Activated CD8-positive, alpha-beta memory T cell treated with anti-CD3 and anti-CD28 coated beads, Interleukin-2, amount 50 U/mL, for 24 hours (primary cell): Measurements from ENCODE around the gene NLRP6.
"Not testable (repeated sequence)": the region's sequence is repeated elsewhere in the genome, so short reads cannot be mapped to it uniquely, and the experiment has no call there.

Source experiments
- DNase-seq: peaks from one replicate; pipeline ENCODE4 v3.0.0-alpha.2; 2020; ENCODE audit errors: extremely low read depth

The NLRP6 gene

GRCh38 chr11:293852-294661 lies 15.8 kb downstream of the NLRP6 start:
- DNase-seq, result no peak

DNA sequence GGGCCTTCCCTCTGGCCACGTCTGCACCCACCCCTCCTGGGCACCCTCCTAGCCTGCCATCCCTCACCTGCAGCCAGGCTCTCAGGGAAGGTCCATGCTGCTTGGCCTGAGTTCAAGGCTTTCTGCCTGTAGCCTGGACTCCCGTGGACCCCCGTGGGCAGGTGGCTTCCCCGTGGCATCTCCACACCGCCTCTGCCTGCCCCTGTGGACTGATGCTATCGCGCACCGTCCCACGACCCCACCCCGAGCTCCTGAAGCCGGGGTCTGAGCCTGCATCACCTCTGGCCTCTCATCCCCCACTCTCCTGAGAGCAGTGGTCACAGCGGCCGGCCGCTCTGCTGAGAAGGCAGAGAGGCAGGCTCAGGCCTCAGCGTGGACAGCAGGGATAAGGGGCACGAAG lies 16.6 kb downstream of the NLRP6 start:
- no peak for DNase-seq

DNA sequence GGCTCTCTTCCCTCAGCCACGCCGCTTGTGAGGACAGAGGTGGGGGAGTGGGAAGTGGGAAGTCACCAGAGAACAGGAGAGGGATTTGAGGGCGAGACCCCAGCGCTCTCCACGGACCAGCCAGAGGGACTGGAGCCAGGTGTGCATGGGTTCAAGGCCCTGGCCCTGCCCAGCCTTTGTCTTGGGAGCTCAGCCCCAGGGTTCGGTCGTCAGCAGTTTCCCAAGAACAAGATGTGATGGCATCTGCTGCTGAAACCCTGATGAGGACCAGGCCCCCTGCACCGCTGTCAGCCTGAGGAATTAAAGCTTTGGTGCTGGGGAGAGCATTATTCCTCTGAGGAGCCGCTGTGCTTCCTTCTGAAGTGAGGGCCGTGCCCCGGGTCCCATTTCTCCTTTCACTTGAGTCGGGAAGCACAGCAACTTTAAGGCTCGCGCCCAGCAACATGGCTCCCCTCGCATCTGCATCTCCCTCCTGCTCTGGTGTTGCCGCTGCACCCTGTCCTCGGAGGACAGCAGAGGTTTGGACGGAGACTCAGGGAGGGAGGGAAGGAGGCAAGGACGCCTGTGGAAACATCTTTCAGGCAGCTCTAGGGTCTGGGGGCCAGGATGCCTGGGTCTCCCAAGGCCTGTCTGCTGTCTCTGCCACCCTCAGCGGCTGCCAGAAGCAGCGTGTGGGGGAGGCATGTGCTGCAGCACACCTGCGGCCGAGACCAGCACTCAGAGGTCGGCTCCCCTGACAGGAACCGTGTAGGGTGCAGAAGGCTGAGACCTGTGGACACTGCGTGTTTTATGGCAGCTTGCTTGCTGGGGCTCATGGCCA lies 17.4 kb downstream of the NLRP6 start:
- DNase-seq, result no peak

GRCh38 chr11:296171-297050 lies 18.2 kb downstream of the NLRP6 start:
- no peak for DNase-seq

DNA sequence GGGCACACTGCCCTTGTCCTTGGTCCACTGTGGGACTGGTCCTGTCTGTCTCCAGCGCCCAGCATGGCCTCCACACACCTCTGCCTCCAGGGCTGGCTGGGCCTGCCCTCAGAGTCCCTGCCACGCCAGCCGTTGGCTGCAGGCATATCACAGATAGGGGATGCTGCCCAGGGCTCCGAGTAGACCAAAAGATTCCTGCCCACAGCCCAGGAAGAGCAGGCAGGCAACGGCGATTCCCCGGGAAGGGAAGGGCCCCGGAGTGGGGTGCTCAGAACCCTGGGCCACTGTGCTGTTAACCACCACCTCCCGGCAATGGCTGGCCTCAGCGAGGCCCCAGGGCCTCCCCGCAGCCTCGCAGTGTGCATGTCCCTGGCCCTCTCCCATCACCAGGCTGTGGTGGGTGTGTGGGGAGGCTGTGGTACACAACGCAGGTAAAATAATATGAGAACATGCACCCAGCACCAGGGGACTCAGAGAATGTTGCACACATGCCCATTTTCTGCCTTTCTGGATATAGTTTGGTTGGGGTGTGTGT lies 18.9 kb downstream of the NLRP6 start:
- DNase-seq, result no peak

DNA sequence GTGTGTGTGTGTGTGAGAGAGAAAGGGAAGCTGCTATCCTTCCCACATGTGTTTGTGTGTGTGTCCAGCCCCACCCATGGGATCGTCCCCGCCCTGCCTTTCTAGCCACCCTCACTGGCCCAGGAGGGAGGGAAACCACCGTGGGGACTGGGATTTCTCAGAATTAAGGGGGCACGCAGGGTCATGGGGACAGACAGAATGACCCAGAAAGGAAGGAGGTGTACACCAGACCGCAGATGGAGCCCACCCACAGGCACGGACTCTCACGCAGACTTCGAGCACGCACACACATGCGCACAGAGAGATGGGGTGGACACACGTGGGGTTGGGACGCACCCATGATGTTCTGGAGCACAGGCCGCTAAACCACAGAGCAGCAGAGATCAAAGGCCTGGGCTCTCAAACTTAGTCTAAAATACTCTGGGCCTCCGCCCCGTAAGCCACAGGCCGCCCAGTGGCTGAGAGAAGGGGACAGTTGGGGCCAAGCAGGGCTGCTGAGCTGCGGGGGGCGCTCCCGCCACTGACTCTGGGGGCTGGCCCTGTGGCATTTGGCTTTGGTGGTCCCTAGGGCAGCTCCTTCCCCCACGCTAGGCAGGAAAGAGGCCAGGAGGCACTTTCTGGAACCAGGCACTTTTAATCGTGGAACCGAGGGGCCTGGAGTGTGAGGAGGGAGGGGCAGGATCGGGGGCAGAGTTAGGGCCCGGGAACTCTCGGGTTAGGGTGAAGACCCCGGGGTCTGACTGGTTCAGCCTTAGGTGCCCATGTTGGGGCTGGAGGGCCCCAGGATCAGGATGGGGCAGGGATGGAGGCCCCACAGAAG lies 19.6 kb downstream of the NLRP6 start:
- no peak for DNase-seq

DNA sequence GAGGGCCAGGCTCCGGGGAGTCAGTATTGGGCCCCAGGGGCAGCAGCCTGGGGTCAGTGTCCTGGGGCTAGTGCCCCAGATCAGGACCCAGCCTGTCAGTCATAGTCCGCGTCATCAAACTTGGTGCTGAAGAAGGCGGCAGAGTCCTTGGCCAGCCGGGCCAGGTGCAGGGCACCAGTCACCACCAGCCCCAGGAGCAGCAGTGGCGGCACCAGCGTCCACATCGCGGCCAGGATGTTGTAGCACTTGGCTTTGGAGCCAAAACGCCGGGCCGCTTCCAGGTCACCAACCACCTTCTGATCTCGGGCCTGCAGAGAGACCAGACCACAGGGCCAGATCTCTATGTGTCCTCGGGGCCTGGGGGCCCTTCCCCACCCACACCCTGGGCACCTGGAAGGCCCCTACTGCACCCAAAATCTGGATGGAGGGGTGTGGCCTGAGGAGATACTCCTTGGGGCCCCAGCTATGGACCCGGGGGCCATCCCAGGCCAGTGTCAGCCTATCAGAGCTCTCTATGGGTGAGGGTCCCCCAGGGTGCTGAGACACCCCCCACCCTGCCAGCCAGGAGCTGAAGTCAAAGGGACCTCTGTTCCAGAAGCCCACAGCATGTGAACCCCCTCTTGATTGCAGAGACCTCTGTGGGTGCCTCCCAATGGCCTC lies 20.3 kb downstream of the NLRP6 start:
- no peak for DNase-seq

DNA sequence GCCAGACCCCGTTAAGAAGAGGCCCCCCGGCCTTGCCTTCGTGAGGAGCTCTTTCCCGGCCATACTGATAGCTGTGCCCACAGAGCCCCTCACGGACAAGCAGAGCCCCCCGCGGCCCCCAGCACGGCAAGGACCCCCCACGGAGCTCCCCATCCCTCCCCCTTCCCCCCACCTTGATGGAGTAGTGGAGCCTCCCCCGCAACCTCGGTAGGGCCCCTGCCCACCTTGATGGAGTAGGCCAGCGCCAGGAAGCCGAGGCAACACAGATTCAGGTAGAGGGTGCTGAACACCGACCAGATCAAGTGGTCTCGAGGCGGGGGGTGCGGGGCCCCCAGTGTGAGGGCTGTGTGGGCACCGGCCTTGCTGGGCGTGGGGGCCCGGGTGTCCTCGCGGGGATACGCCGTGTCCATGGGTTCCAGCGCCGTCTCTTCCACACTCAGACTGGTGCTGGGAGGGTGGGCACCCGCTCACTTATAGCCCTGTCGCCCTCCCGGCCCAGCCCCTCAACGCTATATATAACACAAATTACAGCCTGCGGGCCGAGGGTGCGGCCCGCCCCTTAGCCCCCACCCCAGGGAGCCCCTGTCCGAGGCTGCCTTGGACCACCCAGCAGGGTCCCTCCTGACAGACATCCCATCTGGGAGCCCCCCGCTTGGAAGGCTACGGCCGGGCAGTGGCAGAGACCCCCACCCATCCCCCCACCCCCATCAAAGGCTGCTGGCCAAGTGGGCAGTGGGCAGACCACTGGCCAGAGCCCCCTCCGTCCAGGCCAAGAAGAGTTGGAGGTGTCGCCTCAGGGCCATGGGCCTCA lies 21.1 kb downstream of the NLRP6 start, which contains the start of gene IFITM5:
IFITM5 (minus strand) TSS at position 446 of the 811 bp plus-strand sequence; CDS start at position 410, 36 bp downstream.
- no peak for DNase-seq

GRCh38 chr11:299951-300735 lies 21.9 kb downstream of the NLRP6 start:
- no peak for DNase-seq

DNA sequence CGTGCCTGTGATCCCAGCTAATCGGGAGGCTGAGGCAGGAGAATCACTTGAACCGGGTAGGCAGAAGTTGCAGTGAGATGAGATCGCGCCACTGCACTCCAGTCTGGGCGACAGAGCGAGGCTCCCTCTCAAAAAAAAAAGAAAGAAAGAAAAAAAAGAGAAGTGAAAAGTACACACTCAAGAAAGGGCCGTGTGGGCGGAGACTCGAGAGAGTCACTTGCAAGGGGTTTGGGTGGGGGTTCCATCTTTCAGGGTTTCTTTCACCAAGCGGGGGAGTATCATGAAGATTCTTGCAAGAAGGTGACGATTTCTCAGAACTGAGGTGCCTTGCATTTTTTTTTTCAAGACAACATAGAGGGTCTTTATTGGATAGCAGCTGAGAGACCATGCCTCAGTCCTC lies 25.2 kb downstream of the NLRP6 start:
- no peak for DNase-seq

DNA sequence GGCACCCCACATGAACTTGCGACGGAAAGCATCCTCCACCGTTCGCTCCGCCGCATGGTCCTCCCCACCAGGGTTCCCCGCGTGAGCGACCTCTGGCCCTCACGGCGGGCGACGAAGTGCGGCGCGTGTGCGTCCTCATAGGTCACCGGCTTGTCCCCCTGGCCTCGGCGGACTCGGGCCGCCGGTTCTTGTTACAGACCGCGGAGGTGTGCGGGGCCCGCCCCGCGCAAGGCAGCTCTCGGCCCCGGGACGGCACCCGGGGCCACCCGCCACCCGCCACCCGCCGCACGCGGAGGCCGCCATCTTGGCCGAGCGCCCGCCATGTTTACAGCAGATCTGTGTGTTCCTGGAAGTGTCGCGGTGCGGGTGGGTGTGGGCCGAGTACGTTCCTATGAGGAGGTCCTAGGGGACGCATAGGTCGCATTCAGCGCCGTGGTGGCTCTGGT lies 25.9 kb downstream of the NLRP6 start:
- DNase-seq, result no peak

DNA sequence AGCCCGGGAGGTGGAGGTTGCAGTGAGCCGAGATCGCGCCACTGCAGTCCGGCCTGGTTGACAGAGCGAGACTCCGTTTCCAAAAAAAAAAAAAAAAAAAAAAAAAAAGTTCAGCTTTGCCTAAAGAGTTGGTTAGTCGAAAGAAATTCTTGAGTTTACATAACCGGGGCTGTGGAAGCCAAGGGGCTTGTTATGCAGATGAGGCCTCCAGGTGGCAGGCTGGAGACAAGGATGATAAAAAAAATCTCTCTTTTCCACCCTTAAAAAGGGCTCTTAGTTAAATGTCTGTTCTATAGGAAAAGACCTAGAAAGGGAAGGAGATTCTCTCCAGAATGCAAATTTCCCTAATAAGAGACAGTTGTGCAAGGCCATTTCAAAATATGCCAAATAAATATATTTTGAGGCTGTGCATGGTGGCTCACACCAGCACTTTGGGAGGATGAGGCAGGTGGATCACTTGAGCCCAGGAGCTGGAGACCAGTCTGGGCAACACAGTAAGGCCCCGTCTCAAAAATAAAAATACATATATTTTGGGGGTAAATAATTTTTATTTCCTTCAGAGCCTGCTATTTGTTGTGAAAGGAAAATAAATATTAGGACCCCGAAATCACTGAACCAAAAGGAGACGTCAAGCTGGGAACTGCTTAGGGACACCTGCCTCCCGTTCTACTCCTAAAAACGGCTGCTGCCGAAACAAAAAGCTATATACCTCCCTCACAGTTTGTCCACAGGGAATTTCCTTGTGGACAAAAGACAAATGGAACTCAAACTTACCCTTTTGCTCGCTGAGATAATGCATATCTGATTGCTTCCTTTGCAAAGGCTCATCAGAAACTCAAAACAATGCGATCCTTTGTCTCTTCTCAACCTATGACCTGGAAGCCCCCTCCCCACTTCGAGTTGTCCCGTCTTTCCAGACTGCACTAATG lies 27.0 kb downstream of the NLRP6 start:
- DNase-seq, result no peak

GRCh38 chr11:305844-306211 lies 27.6 kb downstream of the NLRP6 start:
- no peak for DNase-seq

GRCh38 chr11:306645-307371 lies 28.6 kb downstream of the NLRP6 start:
- no peak for DNase-seq

DNA sequence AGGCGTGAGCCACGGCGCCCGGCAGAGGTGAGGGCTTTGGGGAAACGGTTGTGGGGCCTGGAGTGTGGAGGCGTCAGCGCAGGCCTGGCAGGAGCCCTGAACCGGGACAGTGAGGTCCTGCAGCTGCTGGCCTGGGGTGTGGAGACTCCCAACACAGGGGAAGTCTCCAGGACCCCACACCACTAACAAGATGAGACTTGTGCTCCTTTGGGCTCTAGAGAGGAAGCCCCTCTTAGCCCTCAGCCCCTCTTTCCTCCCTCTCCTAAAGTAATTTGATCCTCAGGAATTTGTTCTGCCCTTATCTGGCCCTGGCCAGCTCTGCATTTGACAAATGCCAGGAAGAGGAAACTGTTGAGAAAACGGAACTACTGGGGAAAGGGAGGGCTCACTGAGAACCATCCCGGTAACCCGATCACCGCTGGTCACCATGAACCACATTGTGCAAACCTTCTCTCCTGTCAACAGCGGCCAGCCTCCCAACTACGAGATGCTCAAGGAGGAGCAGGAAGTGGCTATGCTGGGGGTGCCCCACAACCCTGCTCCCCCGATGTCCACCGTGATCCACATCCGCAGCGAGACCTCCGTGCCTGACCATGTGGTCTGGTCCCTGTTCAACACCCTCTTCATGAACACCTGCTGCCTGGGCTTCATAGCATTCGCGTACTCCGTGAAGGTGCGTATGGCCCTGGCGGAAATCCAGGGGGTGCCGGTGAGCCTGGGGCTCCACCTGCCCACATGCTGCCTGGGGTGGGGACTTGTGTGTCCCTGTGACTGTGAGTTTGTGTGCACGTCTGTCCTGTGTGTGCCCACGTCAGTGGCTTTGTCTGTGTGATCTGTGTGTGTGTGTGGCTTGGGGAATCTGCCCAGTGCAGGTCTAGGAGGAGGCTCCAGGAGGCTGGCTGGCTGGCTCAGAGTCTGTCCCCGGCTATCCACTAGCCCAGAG lies 29.8 kb downstream of the NLRP6 start, which contains the start of gene IFITM2:
IFITM2 (plus strand) TSS at position 51 of the 943 bp plus-strand sequence; CDS start at position 428, 377 bp downstream.
- DNase-seq, result not testable (repeated sequence)
